GM08714 (cell line): Measurements from ENCODE around the gene MTMR6.

Experiments
- H3K4me3 ChIP-seq: fragments of 200-500 bp; sonication (Bioruptor generic); 2 replicates; pipeline ENCODE4 v1.5.1; 2014; ENCODE audit warnings: mild to moderate bottlenecking, low read length, inconsistent platforms
- ZNF274 ChIP-seq: IDR thresholded peaks from 2 replicates; pipeline ENCODE4 v1.6.1; 2012; ENCODE audit warnings: mild to moderate bottlenecking, low read depth, low read length

The MTMR6 gene

DNA sequence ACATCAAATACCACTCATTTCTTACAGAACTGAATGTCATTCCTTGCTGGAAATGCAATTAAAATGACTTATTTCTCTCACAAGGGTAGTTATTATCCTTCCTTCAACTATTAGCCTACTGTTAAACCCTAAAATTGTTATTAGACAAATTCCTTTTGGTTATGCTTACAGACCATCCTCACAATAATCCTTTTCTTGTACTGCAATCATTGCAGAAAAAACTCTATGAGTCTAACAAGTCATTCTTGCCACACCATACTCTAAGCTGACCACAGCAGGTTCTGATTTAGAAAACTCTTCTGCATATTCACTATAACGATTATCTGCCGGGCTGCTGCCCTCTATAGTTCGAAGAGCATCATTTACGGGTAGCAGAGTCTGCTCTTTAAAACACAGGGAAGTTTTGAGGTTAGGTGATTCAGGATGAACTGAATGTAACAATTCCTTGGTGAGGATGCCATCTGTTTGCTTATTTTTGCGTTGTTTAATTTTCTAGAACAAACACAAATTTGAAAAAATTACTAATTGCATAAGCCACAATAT, 38.2 kb downstream of the MTMR6 start:
- no peak overlapping the region for H3K4me3 ChIP-seq
- TF ChIP-seq ZNF274 = no peak

DNA sequence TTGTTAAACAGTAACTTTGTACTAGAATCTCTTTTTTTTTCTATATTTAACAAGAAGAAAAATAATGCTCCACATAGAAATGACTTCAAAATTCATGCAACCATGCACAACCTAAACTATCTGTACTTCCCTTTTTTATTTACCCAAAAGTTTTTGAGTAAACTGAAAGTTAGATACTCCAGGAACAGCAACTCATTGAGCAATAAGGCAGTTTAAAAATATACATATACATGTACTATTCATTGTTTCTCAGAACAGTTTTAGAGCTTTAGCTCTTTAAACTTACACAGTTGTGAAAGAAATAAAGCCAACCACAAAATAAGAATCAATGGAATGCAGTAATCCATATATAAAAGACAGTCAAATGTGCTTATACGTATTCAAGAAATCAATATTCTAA, 39.2 kb downstream of the MTMR6 start:
- TF ChIP-seq ZNF274 = no peak
- no peak overlapping the region for H3K4me3 ChIP-seq

DNA sequence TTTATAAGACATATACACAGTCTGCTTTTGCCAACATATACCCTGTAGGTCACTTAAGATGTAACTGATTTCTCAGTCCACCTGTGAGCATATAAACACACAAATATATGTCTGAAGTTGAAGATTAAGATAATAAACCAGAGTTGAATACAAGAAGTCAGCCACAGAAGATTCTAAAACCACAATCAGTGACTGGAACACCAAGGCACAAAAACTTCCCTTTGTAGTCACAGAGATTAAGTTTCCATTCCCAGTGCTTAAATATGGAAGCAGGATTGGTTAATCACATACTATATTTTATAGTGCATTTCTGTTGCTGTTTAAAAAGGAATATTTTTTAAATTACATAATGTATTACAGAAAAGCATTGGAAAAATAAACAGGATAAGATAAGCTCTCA, 39.9 kb downstream of the MTMR6 start:
- no peak overlapping the region for H3K4me3 ChIP-seq
- no peak for TF ChIP-seq ZNF274

DNA sequence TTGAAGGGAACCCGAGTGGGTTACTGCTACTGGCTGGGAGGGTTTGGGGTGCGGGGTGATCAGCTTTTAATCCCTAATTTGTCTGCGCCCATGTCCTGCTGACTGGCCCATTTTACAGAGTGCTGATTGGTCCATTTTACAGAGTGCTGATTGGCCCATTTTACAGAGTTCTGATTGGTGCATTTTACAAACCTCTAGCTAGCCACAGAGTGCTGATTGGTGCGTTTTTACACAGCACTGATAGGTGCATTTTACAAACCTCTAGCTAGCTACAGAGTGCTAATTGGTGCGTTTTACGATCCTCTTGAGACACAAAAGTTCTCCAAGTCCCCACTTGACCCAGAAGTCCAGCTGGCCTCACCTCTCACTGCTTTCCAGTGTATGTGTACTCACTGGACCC, 43.2 kb downstream of the MTMR6 start:
- no peak overlapping the region for H3K4me3 ChIP-seq

DNA sequence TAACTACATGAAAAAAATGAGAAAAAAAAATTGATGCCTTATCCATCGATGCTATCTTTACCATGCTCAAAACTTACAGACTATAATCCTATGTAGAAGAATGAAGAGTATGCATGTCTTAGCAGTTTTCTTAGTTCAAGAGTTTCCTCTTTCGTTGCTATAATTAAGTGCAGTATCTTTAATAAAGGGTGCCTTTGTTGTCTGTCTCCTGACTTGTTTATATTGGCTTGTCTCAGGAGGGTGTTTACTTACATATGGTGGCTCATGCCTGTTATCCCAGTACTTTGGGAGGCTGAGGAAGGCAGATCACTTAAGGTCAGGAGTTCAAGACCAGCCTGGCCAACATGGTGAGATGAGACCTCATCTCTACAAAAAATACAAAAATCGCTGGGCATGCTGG, 44.3 kb downstream of the MTMR6 start:
- no peak overlapping the region for H3K4me3 ChIP-seq
- TF ChIP-seq ZNF274 = no peak

More for the DNA sequence above, 43.2 kb downstream of the MTMR6 start:
- TF ChIP-seq ZNF274 = no peak

DNA sequence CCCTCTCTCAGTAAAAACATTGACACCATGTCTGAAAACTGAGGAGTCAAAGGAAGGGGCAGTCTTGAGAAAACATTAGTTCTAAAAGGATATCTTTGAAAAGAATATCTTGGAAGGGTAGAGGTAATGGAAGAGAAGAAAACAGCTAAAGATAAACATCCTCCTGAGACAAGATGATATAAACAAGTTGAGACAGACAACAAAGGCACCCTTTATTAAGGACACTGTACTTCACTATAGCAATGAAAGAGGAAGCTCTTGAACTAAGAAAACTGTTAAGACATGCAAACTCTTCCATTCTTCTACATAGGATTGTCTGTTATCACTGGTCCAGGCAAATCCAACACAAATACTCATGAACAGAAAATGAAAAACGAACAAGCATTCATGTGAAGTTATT, 46.3 kb downstream of the MTMR6 start:
- TF ChIP-seq ZNF274 = no peak
- H3K4me3 ChIP-seq = no peak overlapping the region

DNA sequence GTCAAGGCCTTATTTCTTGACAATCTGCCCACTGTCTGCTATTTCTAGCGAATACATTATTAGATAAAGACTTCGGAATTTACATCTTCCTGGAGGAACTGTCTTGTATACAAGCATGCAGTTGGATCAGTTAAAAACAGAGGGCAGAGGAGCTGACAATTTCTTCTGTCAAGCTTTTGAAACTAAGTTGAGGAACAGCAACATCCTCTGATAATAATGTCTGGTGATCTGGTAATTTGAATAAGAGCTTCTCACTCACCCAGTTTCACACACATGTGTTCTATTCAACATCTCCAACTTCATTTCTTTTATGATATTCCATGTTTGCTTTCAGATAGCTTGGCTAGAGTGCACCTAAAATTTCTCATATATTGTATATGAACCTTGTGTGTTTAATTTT, 50.2 kb downstream of the MTMR6 start:
- H3K4me3 ChIP-seq = no peak overlapping the region
- TF ChIP-seq ZNF274 = no peak

DNA sequence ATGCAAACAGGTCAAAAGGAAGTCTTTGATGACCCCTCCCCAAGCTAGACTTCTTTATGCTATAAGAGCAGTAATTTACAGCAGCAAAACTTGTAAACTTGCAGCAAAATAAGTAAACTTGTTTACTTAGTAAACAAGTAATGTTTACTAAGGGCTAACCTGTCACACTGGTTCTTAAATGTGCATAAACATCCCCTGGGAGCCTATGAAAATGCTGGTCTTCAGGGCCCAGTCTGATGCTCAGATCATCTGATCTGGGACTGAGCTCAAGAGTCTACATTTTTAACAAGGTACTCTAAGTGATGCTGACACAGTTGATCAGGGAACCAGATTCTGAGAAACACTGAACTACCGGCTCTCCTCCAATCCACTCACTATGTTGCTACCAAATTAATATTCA, 53.4 kb downstream of the MTMR6 start:
- no peak overlapping the region for H3K4me3 ChIP-seq
- no peak for TF ChIP-seq ZNF274

DNA sequence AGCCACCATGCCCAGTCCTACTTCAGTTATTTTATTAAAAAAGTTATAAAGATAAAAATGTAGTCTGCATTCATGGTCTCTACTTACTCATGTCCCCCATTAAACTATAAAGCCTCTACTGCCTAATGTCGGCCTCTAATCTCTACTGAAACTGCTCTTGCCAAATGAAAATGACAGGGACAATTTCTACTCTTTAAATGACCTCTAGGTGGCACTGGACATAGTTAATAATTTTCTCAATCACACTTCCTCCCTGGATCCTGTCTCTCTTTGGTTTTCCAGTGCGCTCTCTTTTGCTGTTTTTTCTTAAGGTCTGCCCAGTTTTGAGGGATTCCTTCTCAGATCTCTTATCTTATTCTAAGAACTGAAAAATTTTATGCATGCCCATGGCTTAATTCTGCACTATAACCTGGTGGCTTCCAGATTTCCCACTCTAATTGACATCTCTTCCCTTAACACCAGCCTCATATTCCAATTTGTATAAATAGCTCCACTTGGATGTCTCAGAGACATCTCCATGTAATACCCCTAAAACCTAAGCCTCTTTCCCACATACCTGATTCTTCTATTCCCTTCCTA, 54.3 kb downstream of the MTMR6 start:
- H3K4me3 ChIP-seq = no peak overlapping the region
- TF ChIP-seq ZNF274 = no peak

DNA sequence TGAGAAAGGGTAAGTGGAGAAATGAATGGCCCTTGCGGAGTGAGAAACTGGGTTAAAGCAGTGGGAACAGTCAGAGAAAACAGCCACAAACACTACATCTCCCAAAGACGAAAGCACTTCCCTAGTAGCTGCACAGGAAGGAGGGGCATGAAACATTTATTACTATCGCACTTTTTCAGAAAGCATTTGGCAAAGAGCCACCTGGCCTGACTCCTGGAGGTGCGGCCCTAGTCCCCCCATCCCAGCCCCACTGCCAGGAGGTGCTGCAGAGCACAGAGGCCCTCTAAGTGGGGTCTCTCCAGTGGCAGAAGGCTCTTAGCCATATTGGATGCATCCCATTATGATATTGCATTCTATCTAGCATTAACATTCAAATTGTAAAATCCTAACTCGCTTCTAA, 55.8 kb downstream of the MTMR6 start:
- no peak for TF ChIP-seq ZNF274
- no peak overlapping the region for H3K4me3 ChIP-seq

DNA sequence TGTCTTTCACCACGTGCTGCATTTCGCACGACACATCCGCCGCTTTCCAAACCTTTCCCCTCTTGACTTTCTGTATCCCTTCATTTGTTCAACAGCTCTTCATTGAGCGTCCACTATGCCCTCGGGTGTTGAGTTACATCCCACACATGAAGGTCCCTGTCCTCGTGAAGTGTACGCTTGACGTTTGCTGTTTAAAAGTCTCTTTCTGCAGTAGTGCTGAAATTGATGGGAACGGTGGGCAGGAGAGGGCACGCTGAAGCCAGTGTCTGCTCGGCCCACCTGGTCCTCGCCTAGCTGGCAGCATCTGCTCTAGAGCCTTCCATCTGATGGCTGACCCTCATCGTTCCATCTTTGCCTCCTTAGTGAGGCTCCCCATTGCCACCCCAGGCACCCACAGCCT, 59.6 kb downstream of the MTMR6 start:
- TF ChIP-seq ZNF274 = no peak
- no peak overlapping the region for H3K4me3 ChIP-seq

DNA sequence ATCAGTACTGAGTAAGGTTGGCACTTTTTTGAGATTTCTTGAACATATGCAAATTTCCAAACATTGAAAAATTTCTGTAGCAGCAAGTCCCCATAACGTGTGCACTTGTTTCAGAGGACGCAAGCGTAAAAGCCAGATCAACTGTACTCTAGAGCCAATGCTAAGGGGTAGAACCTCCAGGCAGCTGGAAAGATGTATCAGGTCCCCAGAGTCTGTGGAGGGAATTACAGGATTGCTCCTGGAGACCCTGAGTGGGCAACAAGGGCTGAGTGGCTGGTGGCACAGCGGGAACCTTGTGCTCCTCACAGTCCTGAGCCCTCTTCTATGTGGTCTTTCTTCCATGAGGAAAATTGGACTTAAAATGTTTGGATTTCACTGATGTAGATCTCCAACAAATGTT, 61.3 kb downstream of the MTMR6 start:
- no peak overlapping the region for H3K4me3 ChIP-seq
- TF ChIP-seq ZNF274 = no peak

DNA sequence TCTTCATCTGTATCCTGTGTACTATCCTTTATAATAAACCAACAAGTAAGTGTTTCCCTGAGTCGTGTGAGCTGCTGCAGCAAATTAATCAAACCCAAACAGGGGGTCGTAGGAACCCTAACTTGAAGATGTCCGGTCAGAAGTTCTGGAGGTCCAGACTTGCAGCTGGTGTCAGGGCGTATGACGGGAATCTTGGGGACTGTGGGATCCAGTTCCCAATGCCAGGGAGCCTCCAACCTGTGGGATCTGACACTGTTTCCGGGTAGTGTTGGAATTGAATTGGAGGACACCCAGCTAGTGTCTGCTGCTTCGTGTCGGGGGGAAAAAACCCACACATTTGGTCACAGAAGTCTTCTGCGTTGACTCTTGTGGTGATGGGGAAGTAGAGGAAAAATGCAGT, 63.1 kb downstream of the MTMR6 start:
- no peak overlapping the region for H3K4me3 ChIP-seq
- no peak for TF ChIP-seq ZNF274

DNA sequence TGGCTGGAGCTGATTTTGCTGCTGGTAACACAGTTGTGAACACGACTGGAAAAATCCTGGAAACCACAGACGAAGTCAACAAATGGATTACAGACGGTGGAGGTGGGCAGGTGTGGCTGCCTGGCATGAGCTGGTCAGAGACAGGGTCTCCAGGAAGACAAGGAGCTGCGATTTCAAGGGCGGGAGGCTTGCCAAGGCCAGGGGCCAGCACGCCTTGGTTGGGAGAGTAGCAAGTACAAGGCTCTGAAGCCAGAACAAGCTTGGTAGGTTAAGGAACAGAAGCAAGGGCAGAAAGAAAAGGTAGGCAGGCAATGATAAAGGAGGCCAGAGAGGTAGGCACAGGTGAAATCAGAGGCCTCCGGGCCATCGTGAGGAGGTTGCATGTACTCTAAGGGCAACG, 64.5 kb downstream of the MTMR6 start:
- H3K4me3 ChIP-seq = no peak overlapping the region
- TF ChIP-seq ZNF274 = no peak

DNA sequence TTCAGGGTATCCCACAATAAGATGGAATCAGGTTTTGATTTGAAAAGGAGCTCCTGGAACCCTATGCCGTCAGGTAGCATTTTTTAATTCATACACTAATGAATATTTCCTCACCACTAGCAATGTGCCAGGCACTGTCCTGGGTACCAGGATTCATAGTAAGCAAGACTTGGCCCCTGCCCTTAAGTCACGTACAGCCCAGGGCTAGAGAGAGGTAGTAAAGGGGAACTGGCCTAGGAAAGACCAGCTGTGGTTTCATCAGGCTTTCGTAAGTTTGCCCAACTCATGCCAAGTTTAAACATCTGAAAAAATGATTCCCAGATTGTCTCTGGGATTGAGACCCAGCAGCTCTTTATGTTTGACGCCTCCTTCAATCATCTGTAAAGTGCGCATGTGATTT, 69.3 kb downstream of the MTMR6 start:
- H3K4me3 ChIP-seq = no peak overlapping the region
- no peak for TF ChIP-seq ZNF274
